IPS-20b (cell line): Measurements from ENCODE around the gene TRMT11.

ENCODE experiments used
- H3K27ac ChIP-seq: one replicate; pipeline ENCODE4 v1.5.1; 2013; ENCODE audit warnings: low read length
- H3K27me3 ChIP-seq: 2 replicates; pipeline ENCODE4 v1.6.1; 2013; ENCODE audit warnings: mild to moderate bottlenecking, low read length, inconsistent platforms; ENCODE audit not compliant: insufficient read depth
- H3K36me3 ChIP-seq: 2 replicates; pipeline ENCODE4 v1.6.1; 2013; ENCODE audit warnings: low read depth, mild to moderate bottlenecking, inconsistent platforms, low read length, moderate library complexity; ENCODE audit not compliant: insufficient read depth
- H3K4me1 ChIP-seq: 2 replicates; pipeline ENCODE4 v1.6.1; 2013; ENCODE audit warnings: mild to moderate bottlenecking, control low read depth, inconsistent platforms, low read length, moderate library complexity; ENCODE audit not compliant: insufficient read depth
- H3K4me3 ChIP-seq: 2 replicates; pipeline ENCODE4 v1.5.1; 2013; ENCODE audit warnings: mild to moderate bottlenecking, low read length, inconsistent platforms
- H3K9ac ChIP-seq: 2 replicates; pipeline ENCODE4 v1.6.1; 2013; ENCODE audit warnings: low read depth, mild to moderate bottlenecking, inconsistent platforms, low read length, moderate library complexity
- H3K9me3 ChIP-seq: 2 replicates; pipeline ENCODE4 v1.6.1; 2013; ENCODE audit warnings: mild to moderate bottlenecking, low read depth, low read length, inconsistent platforms; ENCODE audit not compliant: insufficient read depth

The TRMT11 gene

DNA sequence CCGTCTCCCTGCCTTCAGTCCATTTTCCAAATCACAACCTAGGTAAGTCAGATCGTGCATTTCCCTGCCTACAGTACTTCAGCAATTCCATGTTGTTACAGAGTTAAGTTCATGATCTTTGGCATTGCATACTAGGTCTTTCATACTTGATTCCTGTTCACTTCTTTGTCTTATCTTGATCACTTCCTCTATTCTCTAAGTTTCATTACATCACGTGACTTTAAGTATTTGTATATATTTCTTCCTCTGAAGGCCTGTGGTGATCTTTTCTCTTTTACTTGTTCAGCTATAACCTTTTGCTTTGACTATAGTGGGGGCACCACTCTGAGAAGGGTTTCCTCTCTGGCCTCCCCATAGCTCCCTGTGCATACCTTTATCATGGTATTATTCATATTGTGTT, 100.2 kb downstream of the TRMT11 start:
- Histone ChIP-seq H3K27me3 (no peaks in the 10 kb centered on the region), H3K4me1 (peaks cover 5% of the 10 kb centered on the region), H3K36me3 (no peaks in the 10 kb centered on the region), H3K27ac (no peak overlapping the region), H3K4me3 (no peak overlapping the region), H3K9me3 (no peaks in the 10 kb centered on the region), H3K9ac (no peak overlapping the region)
